Stimulated activated CD8-positive, alpha-beta memory T cell treated with anti-CD3 and anti-CD28 coated beads, Interleukin-12 subunit alpha, Interleukin-12 subunit beta, amount 100 ng/mL, for 1 hour (primary cell): ENCODE measurements around the gene ARHGAP36.

Experiments
- DNase-seq: peaks from one replicate; pipeline ENCODE4 v3.0.0-alpha.2; 2020; ENCODE audit warnings: low read depth

ARHGAP36 gene, protein sequence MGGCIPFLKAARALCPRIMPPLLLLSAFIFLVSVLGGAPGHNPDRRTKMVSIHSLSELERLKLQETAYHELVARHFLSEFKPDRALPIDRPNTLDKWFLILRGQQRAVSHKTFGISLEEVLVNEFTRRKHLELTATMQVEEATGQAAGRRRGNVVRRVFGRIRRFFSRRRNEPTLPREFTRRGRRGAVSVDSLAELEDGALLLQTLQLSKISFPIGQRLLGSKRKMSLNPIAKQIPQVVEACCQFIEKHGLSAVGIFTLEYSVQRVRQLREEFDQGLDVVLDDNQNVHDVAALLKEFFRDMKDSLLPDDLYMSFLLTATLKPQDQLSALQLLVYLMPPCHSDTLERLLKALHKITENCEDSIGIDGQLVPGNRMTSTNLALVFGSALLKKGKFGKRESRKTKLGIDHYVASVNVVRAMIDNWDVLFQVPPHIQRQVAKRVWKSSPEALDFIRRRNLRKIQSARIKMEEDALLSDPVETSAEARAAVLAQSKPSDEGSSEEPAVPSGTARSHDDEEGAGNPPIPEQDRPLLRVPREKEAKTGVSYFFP

GRCh38 chrX:131058136-131058868 lies at the start of gene ARHGAP36:
ARHGAP36 (plus strand) TSS chrX:131058346; CDS start chrX:131081666, 23,320 bp downstream.
- no peak for DNase-seq

DNA sequence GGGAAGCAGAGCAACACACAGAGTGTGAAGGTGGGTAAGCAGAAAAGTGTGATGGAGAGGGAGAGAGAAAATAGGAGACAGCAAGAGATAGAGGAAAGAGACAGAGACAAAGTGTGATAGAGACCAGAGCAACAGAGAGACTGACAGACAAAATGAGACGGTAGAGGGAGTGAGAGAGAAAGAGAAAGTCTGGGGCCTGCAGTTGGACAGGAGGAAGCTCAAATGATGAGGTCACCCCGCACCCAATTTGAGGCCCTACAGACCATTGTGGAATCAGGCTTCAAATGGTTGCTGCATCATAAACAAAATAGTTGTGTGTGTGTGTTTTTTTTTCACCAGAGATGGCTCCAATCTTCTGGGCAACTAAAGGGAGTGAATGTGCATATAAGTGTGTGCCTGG lies 48.0 kb upstream of the ARHGAP36 start:
- no peak for DNase-seq

DNA sequence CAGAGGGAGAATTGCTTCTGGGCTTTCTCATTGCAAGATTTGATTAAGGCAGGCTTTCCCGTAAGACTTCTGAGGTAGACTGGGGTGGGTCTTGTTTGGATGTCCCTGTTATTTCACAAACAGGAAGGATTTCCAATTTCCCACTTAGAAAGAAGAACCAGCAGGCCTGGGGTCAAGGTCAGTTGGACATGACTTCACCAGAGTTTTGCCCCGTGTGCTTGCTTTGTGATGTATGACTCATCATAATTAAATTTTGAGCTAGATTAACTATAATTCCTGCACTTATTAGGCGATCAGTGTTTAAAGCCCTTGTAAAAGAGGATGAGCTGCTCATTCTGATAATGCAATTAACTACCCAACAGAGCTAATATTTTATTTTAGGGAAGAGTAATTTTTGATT lies 32.8 kb upstream of the ARHGAP36 start:
- no peak for DNase-seq

DNA sequence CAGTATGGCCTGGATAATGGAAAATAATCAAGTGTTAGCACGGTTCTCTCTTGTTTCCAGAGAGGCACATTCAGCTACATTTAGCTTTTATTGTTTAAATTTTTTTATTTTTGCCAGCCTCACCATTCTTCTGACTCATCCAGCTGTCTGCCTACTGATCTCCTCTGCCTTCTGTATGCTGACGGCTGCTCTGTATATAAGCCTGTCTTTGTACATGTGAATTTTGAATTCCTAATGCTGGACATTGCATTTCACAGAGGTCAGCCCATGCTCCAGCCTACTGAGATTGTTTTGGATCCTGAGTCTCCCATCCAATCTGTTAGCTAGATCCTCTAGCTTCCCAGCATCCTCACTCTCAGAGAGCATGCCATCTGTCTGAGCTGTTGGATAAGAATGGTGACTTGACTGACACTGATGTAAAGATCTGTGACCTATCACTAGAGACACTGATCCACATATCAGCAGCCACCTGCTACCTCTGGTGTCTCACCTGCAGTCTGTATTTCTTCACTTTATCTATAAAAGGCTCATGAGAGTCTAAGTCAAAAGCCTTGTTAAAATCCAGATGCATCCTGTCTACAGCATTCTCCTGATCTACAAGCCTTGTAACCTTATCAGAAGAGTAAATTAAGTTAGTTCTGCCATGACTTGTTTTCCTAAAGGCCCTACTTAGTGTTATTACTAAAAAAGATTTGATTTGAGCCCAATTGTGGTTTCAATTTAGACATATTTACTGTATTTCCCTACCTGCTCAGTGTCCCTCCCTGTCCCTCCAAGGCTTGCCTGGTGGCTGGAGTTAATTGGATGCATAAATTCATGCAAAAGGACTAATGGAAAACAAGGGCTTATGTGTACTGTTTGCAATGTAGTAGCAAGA lies 25.6 kb upstream of the ARHGAP36 start:
- DNase-seq = no peak

- DNase-seq = no peak
Measured at GRCh38 chrX:131034063-131034462, 24.1 kb upstream of the ARHGAP36 start.

DNA sequence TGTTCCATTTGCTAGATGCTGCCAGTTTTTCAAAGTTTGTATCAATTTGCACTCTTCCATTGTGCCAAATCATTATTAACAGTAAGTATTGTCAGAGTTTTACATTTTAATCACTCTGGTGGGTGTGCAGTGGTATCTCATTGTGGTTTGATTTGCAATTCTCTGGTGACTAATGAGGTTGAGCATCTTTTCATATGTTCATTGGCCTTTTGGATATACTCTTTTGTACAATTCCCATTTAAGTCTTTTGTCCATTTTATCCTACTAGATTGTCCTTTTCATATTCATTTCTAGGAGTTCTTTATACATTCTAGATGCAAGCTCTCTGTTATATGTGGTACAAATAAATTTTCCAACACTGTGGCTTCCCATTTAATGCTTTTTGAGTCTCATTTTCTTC lies 17.4 kb upstream of the ARHGAP36 start:
- DNase-seq = no peak

DNA sequence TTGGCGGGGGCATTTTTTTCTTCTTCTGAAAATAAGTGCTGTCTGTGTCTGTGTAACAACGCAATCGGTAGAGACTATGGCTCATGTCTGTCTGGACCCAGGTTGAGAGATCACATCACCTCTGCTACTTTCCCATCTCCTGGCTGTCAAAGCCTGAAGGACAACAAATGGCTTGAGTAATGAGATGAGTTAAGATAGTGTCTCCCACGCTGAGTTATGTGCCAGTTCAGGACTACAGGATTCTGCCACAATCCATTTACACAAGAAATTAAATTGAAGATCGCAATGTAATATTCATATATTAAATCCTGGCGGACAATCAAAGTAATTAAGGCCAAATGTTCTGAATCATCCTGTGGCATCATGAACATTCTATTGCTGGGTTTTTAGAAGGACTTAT lies 16.5 kb upstream of the ARHGAP36 start:
- DNase-seq = no peak

- no peak for DNase-seq
Measured at GRCh38 chrX:131045726-131046125, 12.4 kb upstream of the ARHGAP36 start.

- no peak for DNase-seq
Measured at GRCh38 chrX:131046596-131046995, 11.6 kb upstream of the ARHGAP36 start.

GRCh38 chrX:131047180-131047579 lies 11.0 kb upstream of the ARHGAP36 start:
- no peak for DNase-seq

DNA sequence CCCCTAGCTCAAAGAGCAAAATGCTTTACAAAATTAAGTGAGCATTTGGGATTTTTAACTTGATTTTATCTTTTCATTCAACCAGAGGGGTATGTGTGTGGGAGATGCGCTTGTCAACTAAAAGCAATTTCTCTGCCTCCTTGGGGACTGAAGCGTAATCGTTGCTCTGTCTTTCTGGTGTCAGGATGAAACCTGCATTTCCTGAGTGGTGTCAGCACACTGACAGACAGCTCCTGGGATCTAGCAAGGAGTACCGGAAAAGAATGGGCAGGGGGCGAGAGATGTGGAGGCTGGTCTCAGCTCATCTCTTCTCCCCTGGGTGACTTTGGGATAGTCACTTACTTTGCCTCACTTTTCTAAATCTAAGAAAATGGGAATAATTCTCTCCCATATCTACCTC lies 5.1 kb upstream of the ARHGAP36 start:
- DNase-seq = no peak

DNA sequence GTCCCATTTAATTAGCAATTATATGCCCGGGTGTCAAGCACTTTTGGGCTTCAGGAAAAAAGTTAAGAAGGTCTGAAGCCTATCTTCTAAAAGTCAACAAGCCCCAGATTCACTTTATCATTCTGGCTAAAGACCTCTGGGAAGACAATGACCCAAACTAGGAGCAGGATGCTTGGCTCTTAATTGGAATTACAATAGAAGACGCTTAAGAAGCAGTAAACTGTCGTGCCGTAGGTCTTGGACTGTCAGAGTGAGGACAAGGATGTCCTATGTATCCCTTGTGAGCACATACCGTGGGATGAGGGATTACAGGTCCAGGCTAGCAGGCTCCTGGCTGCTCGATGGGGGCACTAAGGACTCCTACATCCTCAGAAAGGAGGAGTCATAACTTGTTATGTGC lies 3.2 kb upstream of the ARHGAP36 start:
- DNase-seq = no peak

DNA sequence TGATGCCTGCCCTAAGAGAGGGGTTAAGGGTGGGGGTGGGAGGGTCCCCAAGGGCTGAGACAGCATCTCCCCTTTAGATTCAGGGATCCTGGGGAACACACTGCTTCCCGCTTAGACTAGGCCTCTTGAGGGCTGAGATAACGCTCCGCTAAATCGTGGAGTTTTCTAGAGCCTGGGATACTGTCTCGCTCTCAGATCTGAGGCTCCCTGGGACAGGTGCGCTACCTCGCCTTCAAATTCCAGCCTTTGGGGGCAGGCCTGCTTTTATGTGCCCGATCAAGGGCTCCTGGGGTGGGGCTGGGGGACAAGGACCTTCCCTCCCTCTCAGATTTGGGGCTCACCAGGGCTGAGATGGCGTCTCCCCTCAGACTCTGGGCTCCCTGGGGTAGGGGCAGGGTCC lies 440 bp upstream of the ARHGAP36 start:
- DNase-seq = no peak

DNA sequence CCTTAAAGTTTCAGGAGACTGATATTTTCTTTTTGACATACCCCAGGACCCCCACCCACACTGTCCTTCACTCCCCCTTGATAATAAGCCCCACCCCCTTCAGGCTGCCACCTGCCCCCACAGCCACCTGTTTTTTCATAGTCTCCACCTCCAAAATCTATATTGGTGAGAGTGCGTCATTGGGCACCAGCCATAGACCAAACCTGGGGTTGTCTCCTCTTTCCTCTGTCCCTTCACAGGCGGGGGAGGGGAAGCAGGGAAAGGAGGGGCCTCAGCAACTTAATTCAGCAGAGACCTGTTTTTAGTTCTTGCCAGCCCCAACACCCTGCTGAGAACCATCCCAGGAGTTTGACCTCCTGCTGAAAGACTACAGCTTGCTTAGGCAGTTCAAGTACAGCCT lies 1.1 kb downstream of the ARHGAP36 start:
- DNase-seq = no peak

GRCh38 chrX:131060147-131060546 lies 2.0 kb downstream of the ARHGAP36 start:
- DNase-seq = no peak

- no peak for DNase-seq
Measured at GRCh38 chrX:131061306-131061705, 3.2 kb downstream of the ARHGAP36 start.

DNA sequence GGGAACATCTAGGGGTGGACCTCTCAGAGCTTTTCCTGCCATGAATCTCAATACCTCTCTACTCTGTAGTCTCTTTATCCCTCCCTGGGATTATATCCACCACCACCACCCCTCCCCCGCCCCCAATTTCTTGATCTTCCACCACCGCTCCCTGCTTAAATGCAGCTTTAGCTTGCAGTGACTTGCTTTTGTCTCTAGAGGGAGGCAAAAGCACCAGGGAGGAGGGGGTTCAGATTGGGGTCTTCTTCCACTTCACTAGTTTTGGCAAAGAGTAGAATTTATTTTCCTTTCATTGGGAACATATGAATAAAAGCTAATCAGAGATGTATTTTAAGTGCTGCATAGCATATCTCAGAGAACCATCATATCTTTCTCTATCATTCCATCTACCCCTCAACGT lies 5.5 kb downstream of the ARHGAP36 start:
- DNase-seq = no peak

DNA sequence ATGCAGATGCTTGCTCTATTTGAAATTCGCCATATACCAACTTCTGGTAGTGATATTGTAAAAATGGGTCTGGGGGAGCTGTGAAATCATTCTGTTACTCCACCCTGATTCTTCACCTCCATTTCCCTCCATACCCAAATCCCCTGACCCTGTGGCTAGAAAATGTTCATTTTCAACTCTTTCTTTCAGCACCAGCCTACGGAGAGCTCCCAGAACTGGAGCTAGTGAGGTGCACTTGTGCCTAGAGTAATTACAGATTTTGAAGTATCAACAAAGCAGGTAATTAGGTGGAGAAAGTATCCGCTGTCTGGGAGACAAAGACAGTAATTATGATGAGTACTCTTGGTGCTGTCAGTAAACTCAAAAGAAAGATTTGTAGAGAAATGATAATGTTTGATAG lies 8.1 kb downstream of the ARHGAP36 start:
- DNase-seq = no peak

DNA sequence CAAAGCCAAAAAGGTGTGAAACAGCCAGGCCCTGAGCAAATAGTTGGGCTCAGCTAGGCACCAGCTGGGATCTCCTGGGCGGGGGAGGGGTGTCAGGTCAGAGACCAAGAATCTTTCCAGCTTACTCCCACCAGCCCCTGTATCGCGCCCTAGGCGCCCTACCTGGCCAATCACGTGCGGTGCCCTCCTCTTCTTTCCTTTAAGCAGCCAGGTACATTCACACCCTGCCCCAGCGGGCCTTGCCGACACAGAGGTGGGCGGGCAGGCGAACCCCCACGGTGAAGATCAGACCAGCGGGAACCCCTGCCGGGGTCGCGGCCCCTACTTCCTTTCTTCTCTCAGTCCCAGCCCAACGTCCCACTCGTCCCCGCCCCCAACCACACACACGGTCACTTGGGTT lies 9.1 kb downstream of the ARHGAP36 start:
- no peak for DNase-seq

DNA sequence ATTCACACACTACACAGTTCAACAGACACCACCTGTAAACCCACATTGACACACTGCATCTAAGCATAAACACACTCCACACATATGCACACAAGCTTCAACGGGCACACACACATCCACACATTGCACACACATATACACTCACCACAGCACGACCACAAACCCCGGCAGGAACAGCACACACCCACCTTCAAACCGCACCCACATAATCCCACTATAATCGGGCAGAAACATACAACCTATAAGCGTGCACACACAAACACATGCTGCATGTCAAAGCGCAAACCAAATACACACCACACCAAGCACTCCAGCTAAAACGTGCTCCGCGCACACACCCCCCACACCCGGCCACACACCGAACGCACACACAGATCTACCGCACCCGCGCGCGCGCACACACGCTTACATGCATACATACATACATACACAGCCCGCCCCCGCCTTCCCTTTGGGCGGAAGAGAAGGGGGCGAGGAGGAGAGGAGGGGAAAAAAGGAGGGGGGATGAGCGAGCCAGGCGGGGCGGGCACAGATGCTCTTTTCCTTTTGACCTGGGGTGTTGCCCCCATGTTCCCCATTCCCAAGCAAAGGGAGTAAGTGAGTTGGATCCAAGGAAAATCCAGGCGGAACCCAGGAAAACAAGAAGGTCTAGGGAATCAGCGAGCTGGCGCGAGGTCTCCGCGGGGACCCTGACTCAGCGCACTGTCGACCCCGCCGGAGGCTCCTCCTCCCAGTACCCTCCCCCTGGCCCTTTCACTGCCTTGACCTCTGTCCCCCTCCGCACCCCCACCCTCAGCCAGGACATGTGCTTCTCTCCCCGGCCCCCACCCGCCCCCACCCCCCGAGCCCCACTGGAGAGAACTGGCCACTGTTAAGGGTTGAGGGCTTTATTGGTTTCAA lies 9.9 kb downstream of the ARHGAP36 start:
- no peak for DNase-seq
